A549 (cell line): Measurements from ENCODE around the gene ETFB. TPM values are rescaled to one million over a fixed set of nuclear protein-coding genes. Genes with fewer than 3 reads are reported as not detected.

Experiments
- ATAC-seq, 2 experiments: fragments of 200-7000 bp in 1 of 2; fragments of >200 bp in 1 of 2; cut with Nextera tagmentation in 1 of 2; cut with Tn5 transposase in 1 of 2; 3 replicates each; pipeline versions ENCODE4 v1.8.0 to v1.9.1; 2018 to 2020; ENCODE audit warnings: mild to moderate bottlenecking in 1 of 2, moderate library complexity in 1 of 2
- CTCF ChIA-PET: fragments of 300-600 bp; sonication (Branson Sonifier 250); formaldehyde crosslinking; extraction: SDS; loops from one replicate; lab custom pipeline; 2021; ENCODE audit warnings: antibody characterized with exemption, inconsistent platforms; lab: Yijun Ruan, JAX
- POLR2A ChIA-PET: fragments of 350-600 bp; formaldehyde crosslinking; extraction: SDS; loops from one replicate; lab custom pipeline; 2021; ENCODE audit warnings: antibody characterized with exemption, inconsistent platforms; lab: Yijun Ruan, JAX
- DNase-seq, 2 experiments: peaks; one replicate each; pipeline versions ENCODE4 v3.0.0 to v3.0.0-alpha.2; 2011 to 2016; ENCODE audit warnings: low read depth in 1 of 2, low spot score in 1 of 2
- FAIRE-seq: peaks from 2 replicates; lab custom pipeline; 2011; peaks lifted over from hg19 to GRCh38; lab: Jason Lieb, UNC
- H3K27ac ChIP-seq, 2 experiments: fragments of >200 bp; sonication (Bioruptor Twin); formaldehyde crosslinking; 3 replicates each; pipeline ENCODE4 v1.5.1; 2016 to 2017
- H3K4me1 ChIP-seq: fragments of >200 bp; sonication (Bioruptor Twin); formaldehyde crosslinking; 3 replicates; pipeline ENCODE4 v1.6.1; 2016
- H3K4me2 ChIP-seq: fragments of >200 bp; sonication (Bioruptor Twin); formaldehyde crosslinking; 3 replicates; pipeline ENCODE4 v1.6.1; 2016
- H3K4me3 ChIP-seq: fragments of >200 bp; sonication (Bioruptor Twin); formaldehyde crosslinking; 3 replicates; pipeline ENCODE4 v1.5.1; 2016
- H3K9me3 ChIP-seq: fragments of >200 bp; sonication (Bioruptor Twin); formaldehyde crosslinking; 3 replicates; pipeline ENCODE4 v1.6.1; 2016
- BHLHE40 ChIP-seq: IDR thresholded peaks from 2 replicates; pipeline ENCODE4 v1.6.1; 2012; ENCODE audit warnings: low read depth, low read length, inconsistent platforms
- CBX8 ChIP-seq: fragments of 200-600 bp; sonication (generic); IDR thresholded peaks from 2 replicates; pipeline ENCODE4 v1.6.1; 2016
- CEBPB ChIP-seq, 2 experiments: fragments of >200 bp in 1 of 2; sonication (Bioruptor Twin) in 1 of 2; formaldehyde crosslinking in 1 of 2; IDR thresholded peaks; 2 replicates each; pipeline ENCODE4 v1.6.1; 2012 to 2016
- ELK1 ChIP-seq: fragments of 150-350 bp; IDR thresholded peaks from 2 replicates; pipeline ENCODE4 v1.6.1; 2014; ENCODE audit warnings: low read depth, mild to moderate bottlenecking, low read length
- ESRRA ChIP-seq: fragments of 150-350 bp; IDR thresholded peaks from 2 replicates; pipeline ENCODE4 v1.6.1; 2014; ENCODE audit warnings: mild to moderate bottlenecking, low read length, borderline replicate concordance
- HMGXB4 ChIP-seq: fragments of 250-450 bp; sonication (Bioruptor Pico); IDR thresholded peaks from 2 replicates; pipeline ENCODE4 v1.5.0; 2021; ENCODE audit warnings: mild to moderate bottlenecking, moderate library complexity, borderline replicate concordance
- HOXB13 ChIP-seq: fragments of 250-450 bp; sonication (Bioruptor Pico); IDR thresholded peaks from 2 replicates; pipeline ENCODE4 v1.5.0; 2020; ENCODE audit warnings: low read depth, mild to moderate bottlenecking, moderate library complexity
- JUNB ChIP-seq: fragments of >200 bp; sonication (Bioruptor Twin); formaldehyde crosslinking; IDR thresholded peaks from 2 replicates; pipeline ENCODE4 v1.6.1; 2016
- MAZ ChIP-seq: fragments of 150-350 bp; IDR thresholded peaks from 2 replicates; pipeline ENCODE4 v1.6.1; 2014; ENCODE audit warnings: antibody characterized with exemption, low read depth, low read length, borderline replicate concordance
- NPAS2 ChIP-seq: fragments of 250-450 bp; sonication (Bioruptor Pico); IDR thresholded peaks from 2 replicates; pipeline ENCODE4 v1.8.0; 2022; ENCODE audit warnings: mild to moderate bottlenecking, moderate library complexity, borderline replicate concordance
- POLR2A ChIP-seq: IDR thresholded peaks from 2 replicates; pipeline ENCODE4 v1.6.1; 2012; ENCODE audit warnings: mild to moderate bottlenecking, low read length
- RAD21 ChIP-seq, 2 experiments: fragments of >200 bp in 1 of 2; sonication (Bioruptor Twin) in 1 of 2; formaldehyde crosslinking in 1 of 2; IDR thresholded peaks in 1 of 2; conservative IDR thresholded peaks in 1 of 2; 2 replicates in 1 of 2; 3 replicates in 1 of 2; pipeline ENCODE4 v1.6.1; 2012 to 2018; ENCODE audit warnings: inconsistent platforms in 1 of 2
- SMC3 ChIP-seq: fragments of >200 bp; sonication (Bioruptor Twin); formaldehyde crosslinking; IDR thresholded peaks from 3 replicates; pipeline ENCODE4 v1.6.1; 2018; ENCODE audit warnings: inconsistent platforms
- ZC3H11A ChIP-seq: fragments of 450-650 bp; IDR thresholded peaks from 2 replicates; pipeline ENCODE4 v1.6.1; 2014; ENCODE audit warnings: antibody characterized with exemption, mild to moderate bottlenecking
- ZSCAN20 ChIP-seq: fragments of 250-450 bp; sonication (Bioruptor Pico); IDR thresholded peaks from 2 replicates; pipeline ENCODE4 v1.8.0; 2022; ENCODE audit warnings: mild to moderate bottlenecking, moderate library complexity
- WGBS: methylation state at CpG from one replicate; pipeline ENCODE4 v1.1.6; 2017; ENCODE audit errors: missing lambda C conversion rate; 5-methylcytosine and 5-hydroxymethylcytosine counted together
- polyA plus RNA-seq, 4 experiments: library from polyadenylated mRNA; depleted of rRNA in 3 of 4; stranded (reverse); fragments of >200 nt; fragmentation: RNase III in 1 of 4; extraction: RNeasy Plus Mini Kit Qiagen cat#74134 plus additional on column Dnase treatment in 1 of 4; gene quantifications; 2 replicates in 3 of 4; 3 replicates in 1 of 4; pipeline ENCODE4 v1.2.3, GENCODE V29; 2011 to 2017
- TF ChIP-seq, protein P1 (sequence below): fragments of 250-450 bp; sonication (Bioruptor Pico); IDR thresholded peaks from 2 replicates; pipeline ENCODE4 v1.5.0; 2020; ENCODE audit warnings: low read depth, mild to moderate bottlenecking, moderate library complexity

ETFB gene
- polyA plus RNA-seq, 2 of the 4 experiments (the other 2 are of a cell fraction) = 149 to 267 TPM

- WGBS = 84% methylated on average over 14 of the region's 14 CpGs
- no peaks in the 10 kb centered on the region for H3K9me3 ChIP-seq
- no peak overlapping the region for H3K4me2 ChIP-seq
- ChIA-PET POLR2A (no interaction called here), CTCF (interaction anchor here (0.8 to 2.0 kb wide), 3 partner anchors 12 to 22 kb away, joined by 3 to 14 read pairs (median 3); no protein-coding TSS in a partner anchor)
- no peaks in the 10 kb centered on the region for H3K4me1 ChIP-seq
- H3K27ac ChIP-seq = no peak overlapping the region
- FAIRE-seq = no peak
- H3K4me3 ChIP-seq = no peak overlapping the region
- DNase-seq = no peak
- TF ChIP-seq POLR2A (0 out of 2 replicates have a peak, but pooled peaks have one; percentile 8), ESRRA (no peak)
- ATAC-seq = no peak
Measured at GRCh38 chr19:51386882-51387520, 20.8 kb upstream of the ETFB start.

- no peak for ATAC-seq
- H3K27ac ChIP-seq = no peak overlapping the region
- DNase-seq = no peak
- CTCF ChIA-PET = interaction anchor here (1.0 to 2.2 kb wide), 4 partner anchors 9 to 60 kb away, joined by 4 to 7 read pairs (median 6); partner anchors contain the start of genes CLDND2 and NKG7
- H3K4me1 ChIP-seq = no peaks in the 10 kb centered on the region
- POLR2A ChIA-PET = no interaction called here
- H3K9me3 ChIP-seq = peaks cover 9% of the 10 kb centered on the region; the same call in 1 of the 3 replicates
- no peak for FAIRE-seq
- WGBS = 82% methylated on average over 4 of the region's 4 CpGs
- no peak overlapping the region for H3K4me2 ChIP-seq
- TF ChIP-seq ZC3H11A = no peak
- no peak for TF ChIP-seq ELK1
- TF ChIP-seq, protein P1, sequence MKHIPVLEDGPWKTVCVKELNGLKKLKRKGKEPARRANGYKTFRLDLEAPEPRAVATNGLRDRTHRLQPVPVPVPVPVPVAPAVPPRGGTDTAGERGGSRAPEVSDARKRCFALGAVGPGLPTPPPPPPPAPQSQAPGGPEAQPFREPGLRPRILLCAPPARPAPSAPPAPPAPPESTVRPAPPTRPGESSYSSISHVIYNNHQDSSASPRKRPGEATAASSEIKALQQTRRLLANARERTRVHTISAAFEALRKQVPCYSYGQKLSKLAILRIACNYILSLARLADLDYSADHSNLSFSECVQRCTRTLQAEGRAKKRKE (CRISPR knock-in tag) = no peak
- TF ChIP-seq RAD21 (conservative IDR thresholded peaks at IDR 0.05 in 1 of 2, IDR thresholded peaks at IDR 0.05 in 1 of 2) = no peak
- no peak overlapping the region for H3K4me3 ChIP-seq
Measured at GRCh38 chr19:51382004-51382403, 15.8 kb upstream of the ETFB start.

DNA sequence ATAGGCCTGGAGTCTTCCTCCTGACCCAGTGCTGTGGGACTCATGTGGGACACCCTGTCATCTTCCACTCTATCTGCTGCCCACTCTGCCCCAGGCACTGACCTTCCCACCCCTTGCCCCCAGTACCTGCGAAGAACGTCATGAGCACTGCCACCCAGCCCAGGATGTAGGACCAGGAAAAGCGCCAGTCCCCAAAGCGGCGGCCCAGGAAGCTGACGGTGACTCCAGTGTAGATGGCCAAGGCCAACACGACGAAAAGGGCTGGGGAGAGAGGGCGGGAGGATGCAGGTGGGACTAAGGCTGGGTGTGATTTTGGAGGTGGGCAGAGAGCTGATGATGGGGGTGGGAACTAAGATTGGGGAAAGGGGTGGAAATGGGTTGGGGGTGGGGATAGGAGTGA, 14.2 kb upstream of the ETFB start:
- POLR2A ChIA-PET = no interaction called here
- 90% methylated on average over 9 of the region's 9 CpGs for WGBS
- no peak overlapping the region for H3K27ac ChIP-seq
- ATAC-seq = 0 out of 6 replicates have a peak, but pooled peaks of 1 of the 2 experiments have one; percentile 44
- no peak overlapping the region for H3K4me3 ChIP-seq
- CTCF ChIA-PET = interaction anchor here (1.4 to 2.2 kb wide), 4 partner anchors 12 to 64 kb away, joined by 3 to 7 read pairs (median 6); partner anchors contain the start of gene CLDND2
- H3K4me1 ChIP-seq = no peaks in the 10 kb centered on the region
- H3K9me3 ChIP-seq = peaks cover 9% of the 10 kb centered on the region; the same call in 1 of the 3 replicates
- TF ChIP-seq MAZ (no peak), SMC3 (no peak), ZC3H11A (no peak), CEBPB (IDR thresholded peaks at IDR 0.05) (no peak), CBX8 (no peak), ESRRA (no peak), BHLHE40 (no peak), HOXB13 (CRISPR knock-in tag) (no peak), NPAS2 (no peak), ZSCAN20 (CRISPR knock-in tag) (no peak), JUNB (no peak), HMGXB4 (CRISPR knock-in tag) (no peak)
- DNase-seq = no peak
- no peak for FAIRE-seq
- no peak overlapping the region for H3K4me2 ChIP-seq
